ENCODE data around the gene IBSP.

IBSP gene

DNA sequence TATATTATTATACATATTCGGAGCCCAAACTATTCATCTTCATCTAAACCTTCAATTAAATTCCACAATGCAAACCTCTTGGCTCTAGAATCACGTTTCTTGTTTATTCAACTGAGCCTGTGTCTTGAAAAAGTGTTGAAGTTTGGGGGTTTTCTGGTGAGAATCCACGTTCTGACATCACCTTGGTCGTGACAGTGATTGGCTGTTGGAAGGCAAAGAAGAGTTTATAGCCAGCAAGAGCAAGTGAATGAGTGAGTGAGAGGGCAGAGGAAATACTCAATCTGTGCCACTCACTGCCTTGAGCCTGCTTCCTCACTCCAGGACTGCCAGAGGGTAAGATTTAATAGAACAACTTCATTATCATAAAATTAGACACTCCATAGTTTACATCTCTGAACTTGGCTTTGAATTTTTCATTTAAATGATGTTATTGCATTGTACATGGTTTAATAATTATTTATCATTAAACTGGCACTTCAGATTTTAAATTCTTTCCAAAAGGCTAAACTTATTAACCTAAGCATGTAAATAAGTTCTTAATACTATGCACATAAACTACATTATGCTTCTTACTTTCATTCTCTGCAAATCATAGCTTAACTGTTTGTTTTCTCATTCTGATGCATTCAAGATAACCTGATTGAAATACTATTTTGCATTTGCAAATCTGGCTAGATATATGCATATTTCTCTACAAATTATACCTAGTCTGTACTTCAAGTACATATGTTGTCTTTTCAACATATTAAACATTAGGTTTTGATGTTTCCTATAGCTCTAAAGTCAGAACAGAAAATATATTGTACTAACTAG is at the start of gene IBSP:
Gene IBSP, plus strand, starts transcription at position 254 of the 813 bp plus-strand sequence. CDS start 2,808 bp downstream, outside the sequence.
- Histone ChIP-seq H3K79me2 (no peaks in the 10 kb centered on the region), H3K27ac (no peak within 1 kb of the TSS), H3K9ac (no peak within 1 kb of the TSS), H3K36me3 (ENCODE audit: control insufficient read depth, insufficient read depth, low read length) (no peaks in the 10 kb centered on the region), H3K4me3 (ENCODE audit: low read depth, low read length) (no peak within 1 kb of the TSS), H3K27me3 (ENCODE audit: control insufficient read depth, insufficient read depth, low read length) (no peaks in the 10 kb centered on the region), H2AFZ (no peak within 1 kb of the TSS), H3K4me1 (no peaks in the 10 kb centered on the region), H3K4me2 (ENCODE audit: low read length) (no peak within 1 kb of the TSS), H3K9me3 (ENCODE audit: control insufficient read depth, low read length) (no peaks in the 10 kb centered on the region)
- TF ChIP-seq, protein P1, sequence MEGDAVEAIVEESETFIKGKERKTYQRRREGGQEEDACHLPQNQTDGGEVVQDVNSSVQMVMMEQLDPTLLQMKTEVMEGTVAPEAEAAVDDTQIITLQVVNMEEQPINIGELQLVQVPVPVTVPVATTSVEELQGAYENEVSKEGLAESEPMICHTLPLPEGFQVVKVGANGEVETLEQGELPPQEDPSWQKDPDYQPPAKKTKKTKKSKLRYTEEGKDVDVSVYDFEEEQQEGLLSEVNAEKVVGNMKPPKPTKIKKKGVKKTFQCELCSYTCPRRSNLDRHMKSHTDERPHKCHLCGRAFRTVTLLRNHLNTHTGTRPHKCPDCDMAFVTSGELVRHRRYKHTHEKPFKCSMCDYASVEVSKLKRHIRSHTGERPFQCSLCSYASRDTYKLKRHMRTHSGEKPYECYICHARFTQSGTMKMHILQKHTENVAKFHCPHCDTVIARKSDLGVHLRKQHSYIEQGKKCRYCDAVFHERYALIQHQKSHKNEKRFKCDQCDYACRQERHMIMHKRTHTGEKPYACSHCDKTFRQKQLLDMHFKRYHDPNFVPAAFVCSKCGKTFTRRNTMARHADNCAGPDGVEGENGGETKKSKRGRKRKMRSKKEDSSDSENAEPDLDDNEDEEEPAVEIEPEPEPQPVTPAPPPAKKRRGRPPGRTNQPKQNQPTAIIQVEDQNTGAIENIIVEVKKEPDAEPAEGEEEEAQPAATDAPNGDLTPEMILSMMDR (IDR thresholded peaks at IDR 0.05), result no peak

- H3K4me1 ChIP-seq, result no peaks in the 10 kb centered on the region
- H3K27me3 ChIP-seq (ENCODE audit: control insufficient read depth, insufficient read depth, low read length), result no peaks in the 10 kb centered on the region
- no peak overlapping the region for H3K9ac ChIP-seq
- no peak overlapping the region for H3K27ac ChIP-seq
- no peaks in the 10 kb centered on the region for H3K79me2 ChIP-seq
- H3K36me3 ChIP-seq (ENCODE audit: control insufficient read depth, insufficient read depth, low read length), result no peaks in the 10 kb centered on the region
- H3K9me3 ChIP-seq (ENCODE audit: control insufficient read depth, low read length), result no peaks in the 10 kb centered on the region
- TF ChIP-seq, protein P1 (IDR thresholded peaks at IDR 0.05), result no peak
- H3K4me3 ChIP-seq (ENCODE audit: low read depth, low read length), result no peak overlapping the region
- H2AFZ ChIP-seq, result no peak overlapping the region
- no peak overlapping the region for H3K4me2 ChIP-seq (ENCODE audit: low read length)
These were observed 49.5 kb upstream of the IBSP start for GRCh38 chr4:87749883-87750282.

DNA sequence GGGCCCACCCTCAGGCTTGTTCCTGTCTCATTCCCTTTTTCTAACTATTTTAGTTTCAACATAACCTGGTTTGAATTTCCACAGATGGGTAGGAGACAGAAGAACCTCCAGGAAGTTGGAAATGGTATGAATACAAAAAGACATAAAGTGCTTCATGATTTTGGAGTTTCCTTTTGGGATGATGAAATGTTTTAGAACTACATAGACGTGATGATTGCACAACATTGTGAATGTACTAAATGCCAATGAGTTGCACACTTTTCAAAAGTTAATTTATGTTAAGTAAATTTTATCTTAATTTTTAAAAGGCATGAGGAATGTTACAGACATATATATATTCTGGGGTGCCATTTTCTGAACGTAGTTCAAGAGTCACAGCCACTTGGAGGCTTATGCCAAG is 41.1 kb upstream of the IBSP start:
- H3K9me3 ChIP-seq (ENCODE audit: control insufficient read depth, low read length), result no peaks in the 10 kb centered on the region
- no peaks in the 10 kb centered on the region for H3K79me2 ChIP-seq
- no peaks in the 10 kb centered on the region for H3K27me3 ChIP-seq (ENCODE audit: control insufficient read depth, insufficient read depth, low read length)
- TF ChIP-seq, protein P1 (IDR thresholded peaks at IDR 0.05), result no peak
- no peaks in the 10 kb centered on the region for H3K4me1 ChIP-seq
- no peak overlapping the region for H3K9ac ChIP-seq
- no peak overlapping the region for H3K4me2 ChIP-seq (ENCODE audit: low read length)
- H3K36me3 ChIP-seq (ENCODE audit: control insufficient read depth, insufficient read depth, low read length), result no peaks in the 10 kb centered on the region
- no peak overlapping the region for H3K4me3 ChIP-seq (ENCODE audit: low read depth, low read length)
- no peak overlapping the region for H3K27ac ChIP-seq
- no peak overlapping the region for H2AFZ ChIP-seq

DNA sequence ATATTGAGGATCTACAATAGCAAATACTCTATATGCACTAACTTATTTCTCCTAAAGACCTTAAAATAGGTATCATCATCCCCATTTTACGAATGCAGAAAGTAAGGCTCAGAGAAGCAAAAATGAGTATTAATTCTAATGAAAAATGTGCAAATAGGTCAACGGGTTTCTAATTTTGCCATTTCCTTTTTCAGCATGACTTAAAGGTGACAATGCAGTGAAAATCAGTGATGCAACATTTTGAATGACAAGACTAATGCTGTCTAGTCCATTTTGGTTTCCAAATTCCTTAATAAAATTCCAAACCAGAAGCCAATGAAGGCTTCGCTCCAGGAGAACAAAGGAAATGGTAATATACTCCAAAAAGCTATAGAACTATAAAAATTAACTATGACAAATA is 37.0 kb upstream of the IBSP start:
- Histone ChIP-seq H3K79me2 (no peaks in the 10 kb centered on the region), H3K4me1 (no peaks in the 10 kb centered on the region), H3K9ac (no peak overlapping the region), H3K9me3 (ENCODE audit: control insufficient read depth, low read length) (no peaks in the 10 kb centered on the region), H3K4me2 (ENCODE audit: low read length) (no peak overlapping the region), H3K4me3 (ENCODE audit: low read depth, low read length) (no peak overlapping the region), H3K27me3 (ENCODE audit: control insufficient read depth, insufficient read depth, low read length) (no peaks in the 10 kb centered on the region), H3K36me3 (ENCODE audit: control insufficient read depth, insufficient read depth, low read length) (no peaks in the 10 kb centered on the region), H2AFZ (no peak overlapping the region), H3K27ac (no peak overlapping the region)
- TF ChIP-seq, protein P1 (IDR thresholded peaks at IDR 0.05), result no peak

DNA sequence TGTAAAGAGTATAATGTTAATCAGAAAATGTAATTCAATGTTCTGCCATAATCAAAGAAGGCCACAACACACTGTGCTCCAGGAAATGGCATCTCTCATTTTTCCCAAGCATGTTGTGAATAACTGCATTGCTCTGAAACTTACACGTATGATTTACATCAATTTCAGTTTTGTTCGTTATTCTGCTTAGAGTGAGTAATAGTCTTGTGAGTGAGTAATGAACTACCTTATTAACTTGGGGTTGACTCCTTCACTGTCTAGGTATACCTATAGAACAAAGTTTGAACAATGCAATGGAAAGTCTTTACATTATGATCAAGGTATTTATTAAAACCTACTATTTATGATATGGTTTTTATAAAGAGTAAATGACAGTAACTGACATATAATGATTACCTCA is 17.8 kb upstream of the IBSP start:
- Histone ChIP-seq H3K9me3 (ENCODE audit: control insufficient read depth, low read length) (no peaks in the 10 kb centered on the region), H3K27ac (no peak overlapping the region), H3K4me2 (ENCODE audit: low read length) (no peak overlapping the region), H3K4me3 (ENCODE audit: low read depth, low read length) (no peak overlapping the region), H3K79me2 (no peaks in the 10 kb centered on the region), H3K4me1 (no peaks in the 10 kb centered on the region), H3K27me3 (ENCODE audit: control insufficient read depth, insufficient read depth, low read length) (no peaks in the 10 kb centered on the region), H2AFZ (no peak overlapping the region), H3K9ac (no peak overlapping the region), H3K36me3 (ENCODE audit: control insufficient read depth, insufficient read depth, low read length) (no peaks in the 10 kb centered on the region)
- TF ChIP-seq, protein P1 (IDR thresholded peaks at IDR 0.05), result no peak
